NCI-H524 treated with DMSO at 0.1 percent for 48 hours (cell line): Measurements from ENCODE around the gene NRG3.
"Not testable (repeated sequence)": the region's sequence is repeated elsewhere in the genome, so short reads cannot be mapped to it uniquely, and the experiment has no call there.

ENCODE experiments used
- DNase-seq: peaks from one replicate; lab custom pipeline; 2025; lab: John Stamatoyannopoulos, UW

NRG3 gene

DNA sequence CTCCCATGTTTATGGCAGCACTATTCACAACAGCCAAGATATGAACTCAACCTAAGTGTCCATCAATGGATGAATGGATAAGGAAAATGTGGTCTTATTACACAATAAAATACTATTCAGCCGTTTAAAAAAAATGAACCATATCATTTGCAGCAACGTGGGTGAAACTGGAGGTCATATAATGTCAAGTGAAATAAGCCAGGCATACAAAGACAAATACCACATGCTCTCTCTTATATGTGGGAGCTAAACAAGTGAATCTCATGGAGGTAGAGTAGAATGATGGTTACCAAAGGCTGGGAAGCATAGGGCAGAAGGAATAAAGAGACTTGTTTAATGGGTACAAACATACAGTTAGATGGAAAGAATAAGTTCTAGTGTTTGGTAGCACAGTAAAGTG is 699.1 kb downstream of the NRG3 start:
- no peak for DNase-seq

- DNase-seq: no peak
Measured at GRCh38 chr10:82575318-82575717, 700.3 kb downstream of the NRG3 start.

DNA sequence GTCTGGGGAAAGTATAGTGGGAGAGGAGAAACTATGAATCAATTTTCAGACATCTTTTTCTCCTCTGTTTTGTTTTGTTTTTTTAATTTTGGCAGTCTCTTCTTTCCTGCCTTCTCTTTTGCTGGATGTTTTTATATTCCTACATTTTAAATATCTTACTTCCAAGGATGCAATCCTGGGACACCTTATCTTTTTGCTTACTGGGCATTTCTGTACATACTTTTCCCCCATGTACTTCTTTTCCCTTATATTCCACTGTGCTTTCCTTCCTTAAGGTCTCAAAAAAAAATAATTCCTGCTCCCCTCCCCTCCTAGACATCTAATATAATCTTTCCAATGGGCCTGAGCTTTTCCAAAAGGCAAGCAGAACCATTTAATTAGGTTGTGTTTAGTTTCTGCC is 701.1 kb downstream of the NRG3 start:
- DNase-seq: no peak

DNA sequence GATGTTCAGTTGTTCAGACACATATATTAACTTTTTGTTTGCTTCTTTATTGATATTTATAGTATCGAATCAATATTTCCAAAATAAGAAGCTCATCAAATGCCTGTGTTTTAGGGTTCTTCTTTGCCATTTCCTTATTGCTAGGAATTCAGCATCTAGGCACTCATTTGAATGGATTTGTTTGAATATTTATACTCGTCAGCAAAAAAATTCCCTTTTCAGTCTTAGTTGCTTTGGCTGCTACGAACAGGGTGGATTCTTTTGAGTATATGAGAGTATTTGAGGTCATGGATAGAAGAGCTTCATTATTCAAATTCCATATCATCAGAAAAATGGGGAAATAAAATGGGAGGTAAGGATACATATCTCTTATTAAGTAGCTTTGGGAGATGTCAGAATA is 706.9 kb downstream of the NRG3 start:
- no peak for DNase-seq

DNA sequence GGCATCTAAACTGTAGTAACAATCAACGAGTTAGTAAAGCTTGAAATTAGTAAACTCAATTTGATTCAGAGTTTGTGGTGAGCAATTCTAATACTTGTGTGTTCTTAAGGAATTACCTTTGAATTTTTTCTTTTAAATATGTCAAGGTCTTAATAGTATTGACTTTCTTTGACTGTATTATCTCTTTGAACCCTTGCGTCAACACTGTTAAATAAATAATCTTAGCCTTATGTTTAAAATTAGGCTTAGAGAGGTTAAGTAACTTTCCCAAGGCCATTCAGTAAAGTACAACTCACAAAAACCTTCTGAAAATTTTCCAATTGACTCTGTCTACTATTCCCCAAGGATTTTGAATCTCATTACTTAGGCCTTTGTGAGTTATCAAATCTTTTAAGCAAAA is 716.4 kb downstream of the NRG3 start:
- DNase-seq: no peak

DNA sequence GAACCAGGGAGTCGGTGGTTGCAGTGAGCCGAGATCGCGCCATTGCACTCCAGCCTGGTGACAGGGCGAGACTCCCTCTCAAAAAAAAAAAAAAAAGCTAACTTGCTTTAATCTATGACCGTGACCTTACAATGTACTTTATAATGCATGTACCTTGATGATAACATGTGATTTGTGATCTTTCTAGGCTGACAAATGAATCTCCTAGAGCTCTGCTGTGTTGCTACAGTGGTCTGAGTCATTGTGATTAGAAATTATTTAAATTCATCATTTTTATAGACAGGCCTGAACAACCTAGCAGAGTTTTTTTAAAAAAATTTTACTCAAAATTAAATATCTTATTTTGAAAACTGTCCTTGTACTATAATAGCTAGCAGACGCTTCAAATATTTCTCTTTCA is 722.8 kb downstream of the NRG3 start:
- DNase-seq: no peak

DNA sequence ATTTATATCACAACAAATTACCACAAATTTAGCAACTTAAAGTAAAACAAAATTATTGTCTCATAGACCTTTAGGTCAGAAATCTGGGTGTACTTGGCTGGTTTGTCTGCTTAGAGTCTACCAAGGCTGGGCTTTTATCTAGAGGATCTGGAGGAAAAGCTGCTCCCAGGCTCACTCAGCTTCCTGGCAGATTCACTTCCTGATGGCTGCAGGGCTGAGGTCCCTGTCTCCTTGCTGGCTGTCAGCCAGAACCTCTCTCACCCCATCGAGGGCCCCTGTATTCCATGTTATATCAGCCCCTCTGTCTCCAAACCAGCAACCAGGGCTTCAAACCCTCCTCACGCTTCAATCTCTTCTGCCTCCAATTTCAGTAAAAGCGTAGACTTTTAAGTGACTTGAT is 734.9 kb downstream of the NRG3 start:
- DNase-seq: no peak

DNA sequence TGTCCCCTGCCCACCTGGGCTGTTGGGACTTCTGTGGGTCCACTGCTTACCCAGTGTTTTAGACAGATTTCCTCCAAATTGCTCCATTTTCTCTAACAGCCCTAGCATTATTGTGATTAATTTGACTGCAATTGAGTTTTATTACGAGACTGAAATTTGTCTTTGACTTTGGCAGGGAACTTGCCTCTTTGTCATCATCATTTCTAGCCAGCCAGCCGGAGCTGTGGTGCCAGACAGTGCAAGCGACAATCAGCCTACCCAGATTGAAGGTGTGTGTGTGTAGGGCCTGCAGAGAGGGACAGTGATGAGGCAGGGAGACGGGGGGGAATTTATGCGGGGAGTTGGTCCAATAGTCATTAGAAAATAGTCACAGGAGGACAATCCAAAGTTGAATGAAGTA is 743.0 kb downstream of the NRG3 start:
- no peak for DNase-seq

GRCh38 chr10:82621680-82622079 is 746.7 kb downstream of the NRG3 start:
- DNase-seq: no peak

DNA sequence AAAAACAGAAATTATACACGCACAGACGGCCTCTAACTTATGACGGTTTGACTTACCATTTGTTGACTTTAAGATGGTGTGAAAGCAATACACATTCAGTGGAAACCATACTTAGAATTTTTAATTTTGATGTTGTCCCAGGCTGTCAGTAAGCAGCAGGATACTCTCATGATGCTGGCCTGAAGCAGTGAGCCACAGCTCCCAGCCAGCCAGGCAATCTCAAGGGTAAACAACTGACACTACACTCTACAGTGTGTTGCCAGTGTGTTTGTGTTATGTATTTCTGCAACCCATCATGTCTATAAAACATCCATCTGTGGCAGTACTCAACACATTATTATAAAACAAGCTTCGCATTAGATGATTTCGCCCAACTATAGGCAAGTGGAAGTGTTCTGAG is 747.5 kb downstream of the NRG3 start:
- DNase-seq: no peak

DNA sequence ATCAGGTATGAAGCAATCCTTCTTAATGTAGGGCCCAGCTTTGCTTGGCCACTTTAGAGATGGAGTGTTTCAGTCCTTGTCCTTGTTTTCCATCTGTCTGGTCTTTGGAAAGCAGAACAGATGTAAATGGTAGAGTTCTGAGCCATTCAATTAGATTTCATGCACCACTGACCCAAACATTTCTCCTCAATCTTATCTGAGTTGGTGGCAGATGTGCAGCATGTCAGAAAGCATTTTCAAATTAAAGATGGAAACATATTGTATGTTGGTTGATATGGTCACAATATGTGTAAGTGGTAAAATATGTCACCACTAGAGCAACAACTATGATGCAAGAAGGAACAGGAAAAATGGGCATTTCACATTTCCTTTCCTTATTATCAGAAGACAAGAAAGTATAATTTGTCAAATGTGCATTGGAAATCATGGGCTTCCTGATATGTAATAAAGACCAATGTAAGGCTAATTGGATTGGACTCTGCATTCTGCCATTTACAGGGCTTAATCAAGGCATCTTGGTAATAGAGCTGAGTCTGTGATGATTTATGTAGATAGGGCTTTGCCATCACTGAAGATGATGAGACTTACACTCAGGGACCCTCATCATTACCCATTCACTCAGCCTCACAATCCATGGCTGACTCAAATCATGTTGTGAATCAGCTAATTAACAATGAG is 750.7 kb downstream of the NRG3 start:
- peak; percentile 71 for DNase-seq

- no peak for DNase-seq
Measured at GRCh38 chr10:82628373-82628772, 753.4 kb downstream of the NRG3 start.

DNA sequence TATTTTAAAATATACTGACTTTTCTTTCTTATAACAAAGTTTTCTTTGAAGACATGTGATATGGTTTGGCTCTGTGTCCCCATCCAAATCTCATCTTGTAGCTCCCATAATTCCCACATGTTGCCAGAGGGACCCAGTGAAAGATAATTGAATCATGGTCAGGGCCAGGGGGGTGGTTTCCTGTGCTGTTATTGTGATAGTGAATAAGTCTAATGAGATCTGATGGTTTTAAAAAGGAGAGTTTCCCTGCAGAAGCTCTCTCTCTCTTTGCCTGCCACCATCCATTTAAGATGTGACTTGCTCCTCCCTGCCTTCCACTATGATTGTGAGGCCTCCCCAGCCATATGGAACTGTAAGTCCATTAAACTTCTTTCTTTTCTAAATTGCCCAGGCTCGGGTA is 768.1 kb downstream of the NRG3 start:
- DNase-seq: no peak

DNA sequence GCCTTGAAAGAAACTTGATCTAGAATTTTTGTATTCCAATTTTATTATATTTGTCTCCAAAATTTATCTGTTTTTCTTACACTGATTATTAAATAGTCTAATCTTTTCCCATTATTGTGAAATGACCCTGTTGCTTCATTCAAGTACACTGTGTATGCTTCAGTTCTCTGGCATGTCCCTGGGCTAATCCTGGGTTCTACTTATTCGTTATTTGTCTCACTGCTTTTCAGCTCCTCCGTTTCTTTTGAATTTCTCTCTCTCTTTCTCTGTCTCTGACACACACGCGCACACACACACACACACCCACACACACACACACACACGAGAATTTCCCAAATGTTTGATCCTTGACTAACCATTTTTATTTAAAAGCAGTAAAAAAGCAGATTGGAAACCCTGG is 768.6 kb downstream of the NRG3 start:
- no peak for DNase-seq

DNA sequence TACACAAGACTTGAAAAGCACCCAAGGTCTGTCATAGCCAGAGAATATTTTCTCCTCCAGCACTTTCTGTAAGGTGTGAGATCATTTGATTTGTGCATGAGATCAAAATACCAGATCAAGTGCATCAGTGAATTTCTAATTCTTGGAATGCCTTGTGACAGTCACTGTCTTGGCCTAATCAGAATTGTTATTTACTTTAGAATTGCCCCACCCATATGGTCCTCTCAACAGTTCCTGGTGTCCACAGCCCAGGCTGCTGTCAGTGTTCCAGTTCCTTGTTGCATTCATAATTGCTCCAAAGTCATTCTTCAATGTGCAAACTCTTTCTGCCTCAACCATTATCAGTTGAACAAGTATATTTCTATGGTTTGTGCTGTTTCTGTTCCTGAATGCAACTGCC is 770.2 kb downstream of the NRG3 start:
- no peak for DNase-seq

- no peak for DNase-seq
Measured at GRCh38 chr10:82653244-82654155, 778.5 kb downstream of the NRG3 start.

- no peak for DNase-seq
Measured at GRCh38 chr10:82660205-82660604, 785.2 kb downstream of the NRG3 start.

DNA sequence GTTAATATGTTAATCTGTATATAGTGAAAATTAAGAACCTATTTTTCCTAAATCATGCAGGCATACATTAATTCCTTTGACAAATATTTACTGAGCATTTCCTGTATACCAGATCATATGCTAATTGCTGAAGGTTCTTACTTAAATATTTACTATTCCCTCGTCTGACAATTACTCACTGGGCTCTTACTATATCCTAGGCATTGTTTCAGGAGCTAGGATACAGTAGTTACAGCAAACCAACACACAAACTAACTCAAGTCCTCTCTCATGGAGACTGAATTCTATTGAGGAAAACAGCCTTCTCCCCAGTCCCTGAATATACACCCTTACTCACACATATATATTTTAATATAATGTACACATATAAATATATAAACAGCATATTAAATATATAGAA is 786.0 kb downstream of the NRG3 start:
- DNase-seq: no peak

DNA sequence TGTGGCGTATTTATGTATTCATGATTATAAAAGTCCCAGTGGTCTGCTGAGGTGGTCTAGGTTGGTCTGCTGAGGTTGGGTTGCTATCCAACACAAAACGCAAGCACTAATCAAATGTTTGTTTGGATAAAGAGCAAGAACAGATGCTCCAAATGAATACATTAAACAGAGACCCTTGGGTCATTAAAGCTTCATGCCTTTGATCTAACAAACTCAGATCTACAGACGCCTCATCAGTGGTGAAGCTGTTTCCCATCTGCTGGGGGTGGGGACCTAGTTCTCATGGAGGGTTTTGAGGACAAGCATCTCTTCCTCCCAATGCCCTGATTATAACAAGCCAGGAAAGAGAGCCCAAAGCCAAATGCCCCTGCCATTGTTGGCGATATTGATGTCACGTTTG is 786.7 kb downstream of the NRG3 start:
- no peak for DNase-seq

- no peak for DNase-seq
Measured at GRCh38 chr10:82668221-82668895, 793.4 kb downstream of the NRG3 start.

DNA sequence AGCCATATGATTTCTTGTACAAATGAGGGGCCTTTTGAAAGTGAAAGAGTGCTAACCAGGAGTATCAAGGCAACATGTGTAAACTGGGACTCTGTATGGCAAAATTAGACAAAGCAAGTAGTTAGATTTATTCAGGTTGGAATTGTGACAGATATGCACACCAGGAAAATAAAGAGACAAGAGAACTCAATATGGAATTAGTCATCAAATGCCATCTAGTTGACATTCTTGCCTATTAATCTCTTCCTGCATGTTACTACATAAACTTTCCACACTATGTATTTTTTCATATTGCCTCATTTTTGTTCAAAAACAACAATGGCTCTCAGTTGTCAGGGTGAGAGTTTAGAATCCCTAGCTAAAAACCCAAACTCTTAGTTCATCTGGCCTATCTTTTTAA is 799.0 kb downstream of the NRG3 start:
- no peak for DNase-seq

DNA sequence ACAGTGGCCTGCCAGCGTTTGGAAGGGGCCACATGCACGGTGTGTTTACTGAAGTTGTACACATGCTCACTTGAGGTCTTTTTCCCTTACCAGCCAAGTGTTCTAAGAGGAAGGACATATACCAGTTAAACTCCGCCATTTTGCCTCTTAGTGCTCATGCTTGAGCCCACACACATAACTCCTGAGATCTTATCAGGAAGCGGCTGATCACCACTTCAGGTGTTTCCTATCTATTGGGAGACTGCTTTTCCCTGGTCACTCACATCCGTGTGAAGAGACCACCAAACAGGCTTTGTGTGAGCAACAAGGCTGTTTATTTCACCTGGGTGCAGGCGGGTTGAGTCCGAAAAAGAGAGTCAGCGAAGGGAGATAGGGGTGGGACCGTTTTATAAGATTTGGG is 802.9 kb downstream of the NRG3 start:
- not testable (repeated sequence) for DNase-seq

- DNase-seq: not testable (repeated sequence)
Measured at GRCh38 chr10:82678451-82678850, 803.5 kb downstream of the NRG3 start.
